Islet of Langerhans (tissue), 1 donor: Measurements from ENCODE around the gene MAGED2.
"Not testable (repeated sequence)": the region's sequence is repeated elsewhere in the genome, so short reads cannot be mapped to it uniquely, and the experiment has no call there.

Source experiments
- FAIRE-seq: peaks from one replicate; lab custom pipeline; 2011; peaks lifted over from hg19 to GRCh38; lab: Jason Lieb, UNC

MAGED2 gene

GRCh38 chrX:54807524-54808108, at the start of gene MAGED2:
MAGED2 (plus strand) TSS chrX:54807745; CDS start chrX:54809332, 1,587 bp downstream.
- FAIRE-seq = peak; percentile 9

- no peak for FAIRE-seq
These were observed 49.2 kb upstream of the MAGED2 start for GRCh38 chrX:54758114-54759055.

- FAIRE-seq = peak; percentile 13
These were observed 33.0 kb upstream of the MAGED2 start for GRCh38 chrX:54774391-54775094.

GRCh38 chrX:54776061-54776460, 31.5 kb upstream of the MAGED2 start:
- FAIRE-seq = no peak

- FAIRE-seq = no peak
These were observed 30.4 kb upstream of the MAGED2 start for GRCh38 chrX:54776987-54777672.

- no peak for FAIRE-seq
These were observed 21.6 kb upstream of the MAGED2 start for GRCh38 chrX:54785901-54786300.

GRCh38 chrX:54786967-54787366, 20.6 kb upstream of the MAGED2 start:
- FAIRE-seq = no peak

GRCh38 chrX:54788446-54788845, 19.1 kb upstream of the MAGED2 start:
- no peak for FAIRE-seq

- FAIRE-seq = not testable (repeated sequence)
These were observed 18.1 kb upstream of the MAGED2 start for GRCh38 chrX:54789405-54789804.

- no peak for FAIRE-seq
These were observed 13.5 kb upstream of the MAGED2 start for GRCh38 chrX:54794028-54794427.

GRCh38 chrX:54794795-54795194, 12.8 kb upstream of the MAGED2 start:
- FAIRE-seq = no peak

GRCh38 chrX:54798137-54798536, 9.4 kb upstream of the MAGED2 start, which contains the start of gene ITIH6:
ITIH6 (minus strand) TSS chrX:54798255; CDS start chrX:54798210, 45 bp downstream.
- no peak for FAIRE-seq

- FAIRE-seq = no peak
These were observed 8.5 kb upstream of the MAGED2 start for GRCh38 chrX:54799046-54799445.

GRCh38 chrX:54808109-54808604, 612 bp downstream of the MAGED2 start:
- FAIRE-seq = no peak

- FAIRE-seq = peak; percentile 98
These were observed 1.3 kb downstream of the MAGED2 start for GRCh38 chrX:54808605-54809483.

- no peak for FAIRE-seq
These were observed 3.0 kb downstream of the MAGED2 start for GRCh38 chrX:54810532-54810931.

- FAIRE-seq = no peak
These were observed 3.8 kb downstream of the MAGED2 start for GRCh38 chrX:54811301-54811885.

- FAIRE-seq = no peak
These were observed 4.8 kb downstream of the MAGED2 start for GRCh38 chrX:54812306-54812705.

- FAIRE-seq = no peak
These were observed 9.8 kb downstream of the MAGED2 start for GRCh38 chrX:54817220-54817820.

GRCh38 chrX:54818221-54818620, 10.7 kb downstream of the MAGED2 start:
- no peak for FAIRE-seq
